ENCODE results near the gene ITGB7. TPM values are rescaled to one million over a fixed set of nuclear protein-coding genes. Genes with fewer than 3 reads are reported as not detected.

ITGB7 gene
- polyA plus RNA-seq, 1 of the 3 experiments (the other 2 are of a cell fraction), result 0.25 TPM

DNA sequence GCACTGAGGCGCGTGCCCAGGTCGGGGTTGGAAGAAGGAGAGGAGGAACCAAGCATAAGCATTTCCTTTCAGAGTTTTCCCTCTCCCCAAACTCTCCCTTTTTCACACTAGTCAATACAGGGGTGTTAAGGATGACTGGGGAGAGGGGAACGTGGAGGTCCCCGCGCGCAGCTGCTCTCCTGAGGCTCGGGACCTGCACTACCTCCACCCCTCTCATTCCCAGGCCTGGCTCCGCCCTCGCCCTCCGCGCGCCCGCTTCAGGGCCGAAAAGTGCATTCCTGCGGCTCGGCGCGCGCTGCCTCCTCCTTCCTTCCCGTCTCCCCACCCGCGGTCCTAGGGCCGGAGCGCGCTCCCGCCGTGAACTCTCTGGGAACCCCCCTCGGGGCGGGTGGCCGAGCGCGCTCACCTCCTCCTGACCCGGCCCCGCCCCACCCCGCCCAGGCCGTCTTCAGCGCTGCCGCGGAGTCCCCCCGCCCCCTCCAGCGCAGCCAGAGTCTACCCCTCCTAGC is 13.7 kb upstream of the ITGB7 start:
- Histone ChIP-seq H3K79me2 (ENCODE audit: insufficient read depth) (peaks cover 40% of the 10 kb centered on the region), H3K36me3 (replicated peaks in 1 of 2; ENCODE audit: control insufficient read depth in 1 of 2, insufficient read depth in 2 of 2, low read length in 1 of 2) (no peaks in the 10 kb centered on the region), H3K4me1 (ENCODE audit: control insufficient read depth in 1 of 2, insufficient read depth in 2 of 2, low read depth in 1 of 2, low read length in 1 of 2) (peaks cover 52 to 58% of the 10 kb centered on the region in 2 experiments), H3K9me2 (no peaks in the 10 kb centered on the region), H3K4me3 (ENCODE audit: low read depth in 2 of 2, low read length in 1 of 2) (peak overlapping the region; percentile 54 to 75), H3K27me3 (ENCODE audit: insufficient read depth) (no peaks in the 10 kb centered on the region), H4K20me1 (ENCODE audit: insufficient read depth) (peaks cover 5% of the 10 kb centered on the region; the same call in 1 of the 2 replicates), H3K9ac (peak overlapping the region; percentile 86), H3K4me2 (peak overlapping the region; percentile 80), H3F3A (replicated peaks; ENCODE audit: insufficient read depth) (peaks cover 33% of the 10 kb centered on the region), H3K9me3 (no peaks in the 10 kb centered on the region), H2AFZ (ENCODE audit: low read depth) (peak overlapping the region; percentile 2; the same call in 1 of the 2 replicates), H3K27ac (ENCODE audit: low read depth in 2 of 2, low read length in 1 of 2) (peak overlapping the region; percentile 99)
- DNase-seq, result peak; percentile 94
- TF ChIP-seq RXRA (IDR thresholded peaks at IDR 0.05; ENCODE audit: borderline replicate concordance, low read depth), result peak; percentile 90
- TF ChIP-seq ELF1 (IDR thresholded peaks at IDR 0.05), result no peak; the same call in 1 of the 2 replicates
- TF ChIP-seq, protein P1, sequence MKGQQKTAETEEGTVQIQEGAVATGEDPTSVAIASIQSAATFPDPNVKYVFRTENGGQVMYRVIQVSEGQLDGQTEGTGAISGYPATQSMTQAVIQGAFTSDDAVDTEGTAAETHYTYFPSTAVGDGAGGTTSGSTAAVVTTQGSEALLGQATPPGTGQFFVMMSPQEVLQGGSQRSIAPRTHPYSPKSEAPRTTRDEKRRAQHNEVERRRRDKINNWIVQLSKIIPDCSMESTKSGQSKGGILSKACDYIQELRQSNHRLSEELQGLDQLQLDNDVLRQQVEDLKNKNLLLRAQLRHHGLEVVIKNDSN (IDR thresholded peaks at IDR 0.05; ENCODE audit: borderline replicate concordance, low read depth), result no peak
- TF ChIP-seq FOXM1 (IDR thresholded peaks at IDR 0.05; ENCODE audit: low read depth), result no peak
- no peak for TF ChIP-seq NRF1 (IDR thresholded peaks at IDR 0.05; ENCODE audit: low read depth, low read length)
- 0 out of 2 replicates have a peak, but pooled peaks have one; percentile 3 for TF ChIP-seq POLR2AphosphoS5 (IDR thresholded peaks at IDR 0.05; ENCODE audit: low read depth, low read length)
- TF ChIP-seq, protein P2, sequence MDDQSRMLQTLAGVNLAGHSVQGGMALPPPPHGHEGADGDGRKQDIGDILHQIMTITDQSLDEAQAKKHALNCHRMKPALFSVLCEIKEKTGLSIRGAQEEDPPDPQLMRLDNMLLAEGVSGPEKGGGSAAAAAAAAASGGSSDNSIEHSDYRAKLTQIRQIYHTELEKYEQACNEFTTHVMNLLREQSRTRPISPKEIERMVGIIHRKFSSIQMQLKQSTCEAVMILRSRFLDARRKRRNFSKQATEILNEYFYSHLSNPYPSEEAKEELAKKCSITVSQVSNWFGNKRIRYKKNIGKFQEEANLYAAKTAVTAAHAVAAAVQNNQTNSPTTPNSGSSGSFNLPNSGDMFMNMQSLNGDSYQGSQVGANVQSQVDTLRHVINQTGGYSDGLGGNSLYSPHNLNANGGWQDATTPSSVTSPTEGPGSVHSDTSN (IDR thresholded peaks at IDR 0.05), result no peak
- no peak for TF ChIP-seq EZH2phosphoT487 (IDR thresholded peaks at IDR 0.05; ENCODE audit: borderline replicate concordance, low read depth)
- TF ChIP-seq TCF12 (IDR thresholded peaks at IDR 0.05), result 0 out of 2 replicates have a peak, but pooled peaks have one; percentile 2
- TF ChIP-seq, protein P3, sequence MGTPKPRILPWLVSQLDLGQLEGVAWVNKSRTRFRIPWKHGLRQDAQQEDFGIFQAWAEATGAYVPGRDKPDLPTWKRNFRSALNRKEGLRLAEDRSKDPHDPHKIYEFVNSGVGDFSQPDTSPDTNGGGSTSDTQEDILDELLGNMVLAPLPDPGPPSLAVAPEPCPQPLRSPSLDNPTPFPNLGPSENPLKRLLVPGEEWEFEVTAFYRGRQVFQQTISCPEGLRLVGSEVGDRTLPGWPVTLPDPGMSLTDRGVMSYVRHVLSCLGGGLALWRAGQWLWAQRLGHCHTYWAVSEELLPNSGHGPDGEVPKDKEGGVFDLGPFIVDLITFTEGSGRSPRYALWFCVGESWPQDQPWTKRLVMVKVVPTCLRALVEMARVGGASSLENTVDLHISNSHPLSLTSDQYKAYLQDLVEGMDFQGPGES (IDR thresholded peaks at IDR 0.05; ENCODE audit: low read depth, low read length), result no peak
- no peak for TF ChIP-seq SMC3 (IDR thresholded peaks at IDR 0.05; ENCODE audit: low read depth, low read length)
- TF ChIP-seq, protein P4, sequence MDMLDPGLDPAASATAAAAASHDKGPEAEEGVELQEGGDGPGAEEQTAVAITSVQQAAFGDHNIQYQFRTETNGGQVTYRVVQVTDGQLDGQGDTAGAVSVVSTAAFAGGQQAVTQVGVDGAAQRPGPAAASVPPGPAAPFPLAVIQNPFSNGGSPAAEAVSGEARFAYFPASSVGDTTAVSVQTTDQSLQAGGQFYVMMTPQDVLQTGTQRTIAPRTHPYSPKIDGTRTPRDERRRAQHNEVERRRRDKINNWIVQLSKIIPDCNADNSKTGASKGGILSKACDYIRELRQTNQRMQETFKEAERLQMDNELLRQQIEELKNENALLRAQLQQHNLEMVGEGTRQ (IDR thresholded peaks at IDR 0.05; ENCODE audit: borderline replicate concordance, low read depth, low read length), result no peak
- POLR2A ChIA-PET, result interaction anchor here (0.8 to 2.6 kb wide), 4 partner anchors 31 to 74 kb away, joined by 4 to 16 read pairs (median 6); partner anchors contain the start of genes ESPL1 and PFDN5
- under 1% methylated on average over 21 of the region's 42 CpGs for WGBS (ENCODE audit: low lambda C conversion rate)
- CTCF ChIA-PET, result interaction anchor here (0.7 to 14.8 kb wide), 15 partner anchors 13 to 155 kb away, joined by 3 to 363 read pairs (median 4); partner anchors contain the start of genes ESPL1, MYG1 and PFDN5
